HepG2 (cell line): ENCODE results near the gene TUT4. TPM values are rescaled to one million over a fixed set of nuclear protein-coding genes. Genes with fewer than 3 reads are reported as not detected.

Experiments
- ARNT2 ChIP-seq: sonication (generic); formaldehyde crosslinking; IDR thresholded peaks from 2 replicates; pipeline ENCODE4 v1.8.0; 2022; ENCODE audit warnings: mild to moderate bottlenecking, low read depth, missing genetic modification reagents, moderate library complexity
- ASH2L ChIP-seq: fragments of 300-600, 200-600 bp; sonication (generic); IDR thresholded peaks from 2 replicates; pipeline ENCODE4 v1.7.0; 2017; ENCODE audit warnings: low read depth, mild to moderate bottlenecking, moderate library complexity, mixed read lengths, low read length; ENCODE audit not compliant: insufficient read length
- CCDC6 ChIP-seq: sonication (generic); formaldehyde crosslinking; IDR thresholded peaks from 2 replicates; pipeline ENCODE4 v1.8.1; 2022; ENCODE audit warnings: mild to moderate bottlenecking, missing genetic modification reagents, moderate library complexity
- CHCHD3 ChIP-seq: sonication (generic); formaldehyde crosslinking; IDR thresholded peaks from 2 replicates; pipeline ENCODE4 v1.8.0; 2022; ENCODE audit warnings: mild to moderate bottlenecking, missing genetic modification reagents, moderate library complexity
- FOXO1 ChIP-seq: sonication (generic); formaldehyde crosslinking; IDR thresholded peaks from 2 replicates; pipeline ENCODE4 v1.4.0; 2020; ENCODE audit warnings: missing genetic modification reagents
- GTF2F1 ChIP-seq: fragments of 150-350 bp; IDR thresholded peaks from 2 replicates; pipeline ENCODE4 v1.6.1; 2014; ENCODE audit warnings: low read length
- IRX3 ChIP-seq: sonication (generic); formaldehyde crosslinking; IDR thresholded peaks from 2 replicates; pipeline ENCODE4 v1.8.1; 2023; ENCODE audit warnings: mild to moderate bottlenecking, low read depth, missing genetic modification reagents, borderline replicate concordance
- MATR3 ChIP-seq: sonication (generic); formaldehyde crosslinking; IDR thresholded peaks from 2 replicates; pipeline ENCODE4 v1.4.0; 2020; ENCODE audit warnings: missing genetic modification reagents
- MIER3 ChIP-seq: IDR thresholded peaks from 2 replicates; pipeline ENCODE4 v1.6.1; 2016; ENCODE audit warnings: missing compliant biosample characterization, borderline replicate concordance
- MLX ChIP-seq: IDR thresholded peaks from 2 replicates; pipeline ENCODE4 v1.6.1; 2016
- PREB ChIP-seq: sonication (generic); formaldehyde crosslinking; IDR thresholded peaks from 2 replicates; pipeline ENCODE4 v1.4.0; 2020; ENCODE audit warnings: missing genetic modification reagents
- PTBP1 ChIP-seq: fragments of 200-400 bp; formaldehyde crosslinking; IDR thresholded peaks from 2 replicates; pipeline ENCODE4 v1.6.1; 2018; ENCODE audit warnings: low read length, low read depth; ENCODE audit not compliant: poor library complexity, severe bottlenecking
- TAF1 ChIP-seq: sonication (generic); formaldehyde crosslinking; IDR thresholded peaks from 2 replicates; pipeline ENCODE4 v1.4.0; 2020; ENCODE audit warnings: missing genetic modification reagents
- U2AF2 ChIP-seq: fragments of 200-400 bp; formaldehyde crosslinking; IDR thresholded peaks from 2 replicates; pipeline ENCODE4 v1.6.1; 2017; ENCODE audit warnings: low read depth, mild to moderate bottlenecking, low read length
- ZC3H13 ChIP-seq: sonication (generic); formaldehyde crosslinking; IDR thresholded peaks from 2 replicates; pipeline ENCODE4 v1.8.1; 2023; ENCODE audit warnings: mild to moderate bottlenecking, missing genetic modification reagents, moderate library complexity
- ZFP36L1 ChIP-seq: sonication (generic); formaldehyde crosslinking; IDR thresholded peaks from 2 replicates; pipeline ENCODE4 v1.8.0; 2022; ENCODE audit warnings: mild to moderate bottlenecking, missing genetic modification reagents, moderate library complexity
- ZNF331 ChIP-seq: sonication (generic); formaldehyde crosslinking; IDR thresholded peaks from 2 replicates; pipeline ENCODE4 v1.4.0; 2020; ENCODE audit warnings: missing genetic modification reagents
- ZNF44 ChIP-seq: sonication (generic); formaldehyde crosslinking; IDR thresholded peaks from 2 replicates; pipeline ENCODE4 v1.5.1; 2020; ENCODE audit warnings: mild to moderate bottlenecking, missing genetic modification reagents
- ZNF496 ChIP-seq: sonication (generic); formaldehyde crosslinking; IDR thresholded peaks from 2 replicates; pipeline ENCODE4 v1.8.1; 2023; ENCODE audit warnings: mild to moderate bottlenecking, moderate library complexity, missing genetic modification reagents; ENCODE audit not compliant: insufficient replicate concordance
- ZNF841 ChIP-seq: sonication (generic); formaldehyde crosslinking; IDR thresholded peaks from 2 replicates; pipeline ENCODE4 v1.8.1; 2023; ENCODE audit warnings: missing genetic modification reagents, borderline replicate concordance
- polyA plus RNA-seq, 8 experiments: library from polyadenylated mRNA; depleted of rRNA in 3 of 8; stranded (reverse) in 7 of 8; unstranded in 1 of 8; fragments of >200 nt; fragmentation: Illumina TruSeq in 4 of 8; extraction: Trizol in 4 of 8; gene quantifications; 2 replicates each; pipeline versions ENCODE4 v1.2.1 to v1.2.3, GENCODE V29; 2011 to 2016; ENCODE audit warnings: low read depth in 4 of 8, missing spikeins in 1 of 8, mixed read lengths in 1 of 8; ENCODE audit not compliant: insufficient read depth in 1 of 8
- total RNA-seq, 5 experiments: library from RNA; depleted of rRNA; stranded (reverse); fragments of >200 nt; fragmentation: Illumina TruSeq; extraction: Trizol; gene quantifications; 2 replicates each; pipeline ENCODE4 v1.2.3, GENCODE V29; 2016; ENCODE audit warnings: low read depth in 1 of 5
- TF ChIP-seq, protein P1 (sequence below): sonication (generic); formaldehyde crosslinking; IDR thresholded peaks from 2 replicates; pipeline ENCODE4 v1.4.0; 2020; ENCODE audit warnings: missing genetic modification reagents
- TF ChIP-seq, protein P2 (sequence below): sonication (generic); formaldehyde crosslinking; IDR thresholded peaks from 2 replicates; pipeline ENCODE4 v1.8.1; 2023; ENCODE audit warnings: missing genetic modification reagents, inconsistent platforms, borderline replicate concordance
- TF ChIP-seq, protein P3 (sequence below): sonication (generic); formaldehyde crosslinking; IDR thresholded peaks from 2 replicates; pipeline ENCODE4 v1.4.0; 2020; ENCODE audit warnings: mild to moderate bottlenecking, missing genetic modification reagents
- TF ChIP-seq, protein P4 (sequence below): IDR thresholded peaks from 2 replicates; pipeline ENCODE4 v1.6.1; 2016; ENCODE audit warnings: low read depth, control low read depth

Gene TUT4
- total and polyA plus RNA-seq, 2 of the 13 experiments (the other 11 are each of a cell fraction or from before 2014, with no cell fraction given): 44.7 to 53.5 TPM

GRCh38 chr1:52553362-52554266, 722 bp upstream of the TUT4 start (continued):
- TF ChIP-seq PTBP1 (no peak), MIER3 (no peak), FOXO1 (CRISPR knock-in tag) (peak; percentile 49), U2AF2 (no peak), TAF1 (CRISPR knock-in tag) (peak; percentile 84), CCDC6 (CRISPR knock-in tag) (no peak), ZNF496 (CRISPR knock-in tag) (no peak), ZNF841 (CRISPR knock-in tag) (no peak), ZNF44 (CRISPR knock-in tag) (0 out of 2 replicates have a peak, but pooled peaks have one; percentile 42), ARNT2 (peak; percentile 45), CHCHD3 (CRISPR knock-in tag) (0 out of 2 replicates have a peak, but pooled peaks have one; percentile 22), ZFP36L1 (no peak), ASH2L (no peak), GTF2F1 (no peak), MLX (CRISPR knock-in tag) (no peak), IRX3 (no peak), MATR3 (no peak), PREB (CRISPR knock-in tag) (no peak), ZC3H13 (CRISPR knock-in tag) (no peak), ZNF331 (CRISPR knock-in tag) (no peak; the same call in 1 of the 2 replicates)
- TF ChIP-seq, protein P1, sequence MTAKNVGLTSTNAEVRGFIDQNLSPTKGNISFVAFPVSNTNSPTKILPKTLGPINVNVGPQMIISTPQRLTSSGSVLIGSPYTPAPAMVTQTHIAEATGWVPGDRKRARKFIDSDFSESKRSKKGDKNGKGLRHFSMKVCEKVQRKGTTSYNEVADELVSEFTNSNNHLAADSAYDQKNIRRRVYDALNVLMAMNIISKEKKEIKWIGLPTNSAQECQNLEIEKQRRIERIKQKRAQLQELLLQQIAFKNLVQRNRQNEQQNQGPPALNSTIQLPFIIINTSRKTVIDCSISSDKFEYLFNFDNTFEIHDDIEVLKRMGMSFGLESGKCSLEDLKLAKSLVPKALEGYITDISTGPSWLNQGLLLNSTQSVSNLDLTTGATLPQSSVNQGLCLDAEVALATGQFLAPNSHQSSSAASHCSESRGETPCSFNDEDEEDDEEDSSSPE (CRISPR knock-in tag): peak; percentile 55; the same call in 1 of the 2 replicates
- TF ChIP-seq, protein P2, sequence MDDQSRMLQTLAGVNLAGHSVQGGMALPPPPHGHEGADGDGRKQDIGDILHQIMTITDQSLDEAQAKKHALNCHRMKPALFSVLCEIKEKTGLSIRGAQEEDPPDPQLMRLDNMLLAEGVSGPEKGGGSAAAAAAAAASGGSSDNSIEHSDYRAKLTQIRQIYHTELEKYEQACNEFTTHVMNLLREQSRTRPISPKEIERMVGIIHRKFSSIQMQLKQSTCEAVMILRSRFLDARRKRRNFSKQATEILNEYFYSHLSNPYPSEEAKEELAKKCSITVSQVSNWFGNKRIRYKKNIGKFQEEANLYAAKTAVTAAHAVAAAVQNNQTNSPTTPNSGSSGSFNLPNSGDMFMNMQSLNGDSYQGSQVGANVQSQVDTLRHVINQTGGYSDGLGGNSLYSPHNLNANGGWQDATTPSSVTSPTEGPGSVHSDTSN (CRISPR knock-in tag): no peak
- TF ChIP-seq, protein P3, sequence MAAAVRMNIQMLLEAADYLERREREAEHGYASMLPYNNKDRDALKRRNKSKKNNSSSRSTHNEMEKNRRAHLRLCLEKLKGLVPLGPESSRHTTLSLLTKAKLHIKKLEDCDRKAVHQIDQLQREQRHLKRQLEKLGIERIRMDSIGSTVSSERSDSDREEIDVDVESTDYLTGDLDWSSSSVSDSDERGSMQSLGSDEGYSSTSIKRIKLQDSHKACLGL: no peak
- TF ChIP-seq, protein P4, sequence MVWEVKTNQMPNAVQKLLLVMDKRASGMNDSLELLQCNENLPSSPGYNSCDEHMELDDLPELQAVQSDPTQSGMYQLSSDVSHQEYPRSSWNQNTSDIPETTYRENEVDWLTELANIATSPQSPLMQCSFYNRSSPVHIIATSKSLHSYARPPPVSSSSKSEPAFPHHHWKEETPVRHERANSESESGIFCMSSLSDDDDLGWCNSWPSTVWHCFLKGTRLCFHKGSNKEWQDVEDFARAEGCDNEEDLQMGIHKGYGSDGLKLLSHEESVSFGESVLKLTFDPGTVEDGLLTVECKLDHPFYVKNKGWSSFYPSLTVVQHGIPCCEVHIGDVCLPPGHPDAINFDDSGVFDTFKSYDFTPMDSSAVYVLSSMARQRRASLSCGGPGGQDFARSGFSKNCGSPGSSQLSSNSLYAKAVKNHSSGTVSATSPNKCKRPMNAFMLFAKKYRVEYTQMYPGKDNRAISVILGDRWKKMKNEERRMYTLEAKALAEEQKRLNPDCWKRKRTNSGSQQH (CRISPR knock-in tag): no peak
